ENCODE data around the gene CD247.

CD247 gene

GRCh38 chr1:167553136-167554027, 35.1 kb upstream of the CD247 start, which contains the start of gene CREG1 (continued):
- TF ChIP-seq ZNF658 (tag by site-specific recombination; IDR thresholded peaks at IDR 0.05) = no peak
- peak; percentile 71 for TF ChIP-seq ZNF677 (tag by site-specific recombination; IDR thresholded peaks at IDR 0.05)
- peak; percentile 64; the same call in 1 of the 2 replicates for TF ChIP-seq PBX3 (CRISPR knock-in tag; IDR thresholded peaks at IDR 0.05)
- peak; percentile 72; the same call in 1 of the 2 replicates for TF ChIP-seq ZNF350 (tag by site-specific recombination; IDR thresholded peaks at IDR 0.05)
- TF ChIP-seq YY1 (tag by site-specific recombination; IDR thresholded peaks at IDR 0.05) = peak; percentile 67; the same call in 1 of the 2 replicates
- TF ChIP-seq, protein P1, sequence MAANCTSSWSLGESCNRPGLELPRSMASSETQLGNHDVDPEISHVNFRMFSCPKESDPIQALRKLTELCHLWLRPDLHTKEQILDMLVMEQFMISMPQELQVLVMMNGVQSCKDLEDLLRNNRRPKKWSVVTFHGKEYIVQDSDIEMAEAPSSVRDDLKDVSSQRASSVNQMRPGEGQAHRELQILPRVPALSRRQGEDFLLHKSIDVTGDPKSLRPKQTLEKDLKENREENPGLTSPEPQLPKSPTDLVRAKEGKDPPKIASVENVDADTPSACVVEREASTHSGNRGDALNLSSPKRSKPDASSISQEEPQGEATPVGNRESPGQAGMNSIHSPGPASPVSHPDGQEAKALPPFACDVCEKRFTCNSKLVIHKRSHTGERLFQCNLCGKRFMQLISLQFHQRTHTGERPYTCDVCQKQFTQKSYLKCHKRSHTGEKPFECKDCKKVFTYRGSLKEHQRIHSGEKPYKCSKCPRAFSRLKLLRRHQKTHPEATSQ (tag by site-specific recombination; IDR thresholded peaks at IDR 0.05) = 0 out of 2 replicates have a peak, but pooled peaks have one; percentile 48
- TF ChIP-seq ZNF184 (tag by site-specific recombination; IDR thresholded peaks at IDR 0.05) = 0 out of 2 replicates have a peak, but pooled peaks have one; percentile 14
- TF ChIP-seq, protein P2, sequence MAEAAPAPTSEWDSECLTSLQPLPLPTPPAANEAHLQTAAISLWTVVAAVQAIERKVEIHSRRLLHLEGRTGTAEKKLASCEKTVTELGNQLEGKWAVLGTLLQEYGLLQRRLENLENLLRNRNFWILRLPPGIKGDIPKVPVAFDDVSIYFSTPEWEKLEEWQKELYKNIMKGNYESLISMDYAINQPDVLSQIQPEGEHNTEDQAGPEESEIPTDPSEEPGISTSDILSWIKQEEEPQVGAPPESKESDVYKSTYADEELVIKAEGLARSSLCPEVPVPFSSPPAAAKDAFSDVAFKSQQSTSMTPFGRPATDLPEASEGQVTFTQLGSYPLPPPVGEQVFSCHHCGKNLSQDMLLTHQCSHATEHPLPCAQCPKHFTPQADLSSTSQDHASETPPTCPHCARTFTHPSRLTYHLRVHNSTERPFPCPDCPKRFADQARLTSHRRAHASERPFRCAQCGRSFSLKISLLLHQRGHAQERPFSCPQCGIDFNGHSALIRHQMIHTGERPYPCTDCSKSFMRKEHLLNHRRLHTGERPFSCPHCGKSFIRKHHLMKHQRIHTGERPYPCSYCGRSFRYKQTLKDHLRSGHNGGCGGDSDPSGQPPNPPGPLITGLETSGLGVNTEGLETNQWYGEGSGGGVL (tag by site-specific recombination; IDR thresholded peaks at IDR 0.05) = no peak
- TF ChIP-seq, protein P3, sequence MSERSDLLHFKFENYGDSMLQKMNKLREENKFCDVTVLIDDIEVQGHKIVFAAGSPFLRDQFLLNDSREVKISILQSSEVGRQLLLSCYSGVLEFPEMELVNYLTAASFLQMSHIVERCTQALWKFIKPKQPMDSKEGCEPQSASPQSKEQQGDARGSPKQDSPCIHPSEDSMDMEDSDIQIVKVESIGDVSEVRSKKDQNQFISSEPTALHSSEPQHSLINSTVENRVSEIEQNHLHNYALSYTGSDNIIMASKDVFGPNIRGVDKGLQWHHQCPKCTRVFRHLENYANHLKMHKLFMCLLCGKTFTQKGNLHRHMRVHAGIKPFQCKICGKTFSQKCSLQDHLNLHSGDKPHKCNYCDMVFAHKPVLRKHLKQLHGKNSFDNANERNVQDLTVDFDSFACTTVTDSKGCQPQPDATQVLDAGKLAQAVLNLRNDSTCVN (tag by site-specific recombination; optimal IDR thresholded peaks at IDR 0.05) = peak; percentile 90
- TF ChIP-seq ZBTB17 (tag by site-specific recombination; IDR thresholded peaks at IDR 0.05) = peak; percentile 96
- TF ChIP-seq IKZF3 (tag by site-specific recombination; IDR thresholded peaks at IDR 0.05) = peak; percentile 91
- TF ChIP-seq ZEB2 (tag by site-specific recombination; IDR thresholded peaks at IDR 0.05) = peak; percentile 24; the same call in 1 of the 2 replicates
- TF ChIP-seq KLF10 (tag by site-specific recombination; IDR thresholded peaks at IDR 0.05) = peak; percentile 78
- peak; percentile 95 for TF ChIP-seq SP2 (tag by site-specific recombination; IDR thresholded peaks at IDR 0.05)
- peak; percentile 54 for TF ChIP-seq KLF9 (tag by site-specific recombination; IDR thresholded peaks at IDR 0.05; ENCODE audit: low read depth)
- TF ChIP-seq ZSCAN30 (tag by site-specific recombination; IDR thresholded peaks at IDR 0.05) = peak; percentile 65; the same call in 1 of the 2 replicates
- no peak for TF ChIP-seq ZNF529 (tag by site-specific recombination; IDR thresholded peaks at IDR 0.05; ENCODE audit: insufficient replicate concordance)
- TF ChIP-seq GLIS2 (tag by site-specific recombination; IDR thresholded peaks at IDR 0.05) = peak; percentile 38; the same call in 1 of the 2 replicates
- peak; percentile 40; the same call in 1 of the 2 replicates for TF ChIP-seq ZNF549 (tag by site-specific recombination; IDR thresholded peaks at IDR 0.05)
- TF ChIP-seq, protein P4, sequence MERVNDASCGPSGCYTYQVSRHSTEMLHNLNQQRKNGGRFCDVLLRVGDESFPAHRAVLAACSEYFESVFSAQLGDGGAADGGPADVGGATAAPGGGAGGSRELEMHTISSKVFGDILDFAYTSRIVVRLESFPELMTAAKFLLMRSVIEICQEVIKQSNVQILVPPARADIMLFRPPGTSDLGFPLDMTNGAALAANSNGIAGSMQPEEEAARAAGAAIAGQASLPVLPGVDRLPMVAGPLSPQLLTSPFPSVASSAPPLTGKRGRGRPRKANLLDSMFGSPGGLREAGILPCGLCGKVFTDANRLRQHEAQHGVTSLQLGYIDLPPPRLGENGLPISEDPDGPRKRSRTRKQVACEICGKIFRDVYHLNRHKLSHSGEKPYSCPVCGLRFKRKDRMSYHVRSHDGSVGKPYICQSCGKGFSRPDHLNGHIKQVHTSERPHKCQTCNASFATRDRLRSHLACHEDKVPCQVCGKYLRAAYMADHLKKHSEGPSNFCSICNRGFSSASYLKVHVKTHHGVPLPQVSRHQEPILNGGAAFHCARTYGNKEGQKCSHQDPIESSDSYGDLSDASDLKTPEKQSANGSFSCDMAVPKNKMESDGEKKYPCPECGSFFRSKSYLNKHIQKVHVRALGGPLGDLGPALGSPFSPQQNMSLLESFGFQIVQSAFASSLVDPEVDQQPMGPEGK (tag by site-specific recombination; IDR thresholded peaks at IDR 0.05) = peak; percentile 44; the same call in 1 of the 2 replicates
- TF ChIP-seq ZNF600 (tag by site-specific recombination; IDR thresholded peaks at IDR 0.05) = peak; percentile 98
- TF ChIP-seq ZNF76 (tag by site-specific recombination; IDR thresholded peaks at IDR 0.05; ENCODE audit: borderline replicate concordance, low read depth) = peak; percentile 78
- TF ChIP-seq ZBTB21 (tag by site-specific recombination; IDR thresholded peaks at IDR 0.05) = no peak
- TF ChIP-seq ZBTB44 (tag by site-specific recombination; IDR thresholded peaks at IDR 0.05) = 0 out of 2 replicates have a peak, but pooled peaks have one; percentile 8
- no peak for TF ChIP-seq ZNF121 (tag by site-specific recombination; IDR thresholded peaks at IDR 0.05)
- TF ChIP-seq ZNF660 (tag by site-specific recombination; IDR thresholded peaks at IDR 0.05) = peak; percentile 67; the same call in 1 of the 2 replicates
- TF ChIP-seq REPIN1 (tag by site-specific recombination; IDR thresholded peaks at IDR 0.05; ENCODE audit: low read depth) = no peak
- peak; percentile 70 for TF ChIP-seq EGR2 (tag by site-specific recombination; IDR thresholded peaks at IDR 0.05; ENCODE audit: low read depth)
